ENCODE data around the gene FFAR4.

- TF ChIP-seq JUNB (IDR thresholded peaks at IDR 0.05; ENCODE audit: unreplicated experiment), result no peak
- no peak for TF ChIP-seq EZH2 (IDR thresholded peaks at IDR 0.05; ENCODE audit: low read depth, unreplicated experiment)
- no peak for TF ChIP-seq CTCF (conservative IDR thresholded peaks at IDR 0.05; ENCODE audit: low read depth in 2 of 2)
- TF ChIP-seq POLR2AphosphoS5 (IDR thresholded peaks at IDR 0.05; ENCODE audit: low read depth), result no peak
- no peak for TF ChIP-seq REST (IDR thresholded peaks at IDR 0.05; ENCODE audit: unreplicated experiment)
- no peak for TF ChIP-seq ETS1 (IDR thresholded peaks at IDR 0.05)
- no peak for TF ChIP-seq EZH2phosphoT487 (IDR thresholded peaks at IDR 0.05; ENCODE audit: unreplicated experiment)
- no peak for TF ChIP-seq ZNF114 (CRISPR knock-in tag; IDR thresholded peaks at IDR 0.05)
- TF ChIP-seq CREB1 (CRISPR knock-in tag; IDR thresholded peaks at IDR 0.05; ENCODE audit: low read depth), result no peak
- TF ChIP-seq ZNF331 (CRISPR knock-in tag; IDR thresholded peaks at IDR 0.05; ENCODE audit: low read depth), result no peak
- TF ChIP-seq STAT1 (IDR thresholded peaks at IDR 0.05; ENCODE audit: unreplicated experiment), result no peak
Measured at GRCh38 chr10:93614101-93614825, 47.8 kb downstream of the FFAR4 start.
